H9 (cell line): ENCODE measurements around the gene TMEM63A. TPM values are rescaled to one million over a fixed set of nuclear protein-coding genes. Genes with fewer than 3 reads are reported as not detected.

ENCODE experiments used
- DNase-seq: peaks from one replicate; pipeline ENCODE4 v3.0.0-alpha.2; 2017
- H2AFZ ChIP-seq: one replicate; pipeline ENCODE4 v1.6.1; 2013; ENCODE audit warnings: mild to moderate bottlenecking, low read length, control low read depth, moderate library complexity
- H2AK5ac ChIP-seq: 2 replicates; pipeline ENCODE4 v1.6.1; 2013; ENCODE audit warnings: low read length, control low read depth, mixed read lengths; ENCODE audit not compliant: insufficient read length
- H2BK120ac ChIP-seq: one replicate; pipeline ENCODE4 v1.6.1; 2013; ENCODE audit warnings: low read depth, mild to moderate bottlenecking, low read length, control low read depth, inconsistent platforms; ENCODE audit not compliant: poor library complexity, severe bottlenecking
- H2BK12ac ChIP-seq: 2 replicates; pipeline ENCODE4 v1.6.1; 2013; ENCODE audit warnings: low read length, control low read depth, mixed read lengths, low read depth; ENCODE audit not compliant: insufficient read length
- H2BK15ac ChIP-seq: 2 replicates; pipeline ENCODE4 v1.6.1; 2013; ENCODE audit warnings: low read depth, low read length, control low read depth
- H2BK20ac ChIP-seq: one replicate; pipeline ENCODE4 v1.6.1; 2013; ENCODE audit warnings: low read depth, mild to moderate bottlenecking, low read length, control low read depth, inconsistent platforms; ENCODE audit not compliant: poor library complexity, severe bottlenecking
- H2BK5ac ChIP-seq: 2 replicates; pipeline ENCODE4 v1.6.1; 2013; ENCODE audit warnings: low read length, control low read depth, mixed read lengths; ENCODE audit not compliant: insufficient read length
- H3K14ac ChIP-seq: 2 replicates; pipeline ENCODE4 v1.6.1; 2013; ENCODE audit warnings: low read length, control low read depth; ENCODE audit not compliant: insufficient read depth
- H3K18ac ChIP-seq: 2 replicates; pipeline ENCODE4 v1.6.1; 2013; ENCODE audit warnings: low read depth, mild to moderate bottlenecking, mixed read lengths, low read length, control low read depth; ENCODE audit not compliant: insufficient read length
- H3K23ac ChIP-seq: 2 replicates; pipeline ENCODE4 v1.6.1; 2013; ENCODE audit warnings: low read length, control low read depth, mixed read lengths, low read depth; ENCODE audit not compliant: insufficient read length
- H3K23me2 ChIP-seq: 2 replicates; pipeline ENCODE4 v1.6.1; 2013; ENCODE audit warnings: low read depth, mild to moderate bottlenecking, mixed read lengths, low read length, control low read depth; ENCODE audit not compliant: insufficient read length, poor library complexity, severe bottlenecking
- H3K27ac ChIP-seq: 2 replicates; pipeline ENCODE4 v1.5.1; 2013; ENCODE audit warnings: low read length, control low read depth, mixed read lengths, low read depth; ENCODE audit not compliant: insufficient read length
- H3K27me3 ChIP-seq: 2 replicates; pipeline ENCODE4 v1.6.1; 2013; ENCODE audit warnings: low read length, control low read depth, inconsistent platforms; ENCODE audit not compliant: insufficient read depth
- H3K4ac ChIP-seq: 2 replicates; pipeline ENCODE4 v1.6.1; 2013; ENCODE audit warnings: low read depth, mild to moderate bottlenecking, control low read depth, inconsistent platforms, low read length, moderate library complexity
- H3K4me1 ChIP-seq: 2 replicates; pipeline ENCODE4 v1.6.1; 2013; ENCODE audit warnings: low read length, control low read depth, inconsistent platforms; ENCODE audit not compliant: insufficient read depth
- H3K4me2 ChIP-seq: 2 replicates; pipeline ENCODE4 v1.6.1; 2013; ENCODE audit warnings: low read length, control low read depth, mixed read lengths; ENCODE audit not compliant: insufficient read length, insufficient read depth
- H3K56ac ChIP-seq: 2 replicates; pipeline ENCODE4 v1.6.1; 2013; ENCODE audit warnings: low read depth, mild to moderate bottlenecking, mixed read lengths, low read length, control low read depth; ENCODE audit not compliant: insufficient read length
- H3K79me1 ChIP-seq: 2 replicates; pipeline ENCODE4 v1.6.1; 2013; ENCODE audit warnings: low read depth, mild to moderate bottlenecking, moderate library complexity, low read length, control low read depth, inconsistent platforms; ENCODE audit not compliant: insufficient read depth, poor library complexity, severe bottlenecking
- H3K79me2 ChIP-seq: 2 replicates; pipeline ENCODE4 v1.6.1; 2013; ENCODE audit warnings: low read length, control low read depth, inconsistent platforms; ENCODE audit not compliant: insufficient read depth
- H3K9ac ChIP-seq: 2 replicates; pipeline ENCODE4 v1.6.1; 2013; ENCODE audit warnings: low read length, control low read depth, mixed read lengths; ENCODE audit not compliant: insufficient read length; ENCODE audit errors: extremely low read depth
- H3K9me3 ChIP-seq: one replicate; pipeline ENCODE4 v1.6.1; 2013; ENCODE audit warnings: low read depth, low read length, inconsistent platforms; ENCODE audit not compliant: control insufficient read depth
- H3T11ph ChIP-seq: one replicate; pipeline ENCODE4 v1.6.1; 2013; ENCODE audit warnings: mild to moderate bottlenecking, low read length, control low read depth, inconsistent platforms
- H4K20me1 ChIP-seq: one replicate; pipeline ENCODE4 v1.6.1; 2013; ENCODE audit not compliant: control insufficient read depth, insufficient read length, insufficient read depth
- H4K5ac ChIP-seq: 2 replicates; pipeline ENCODE4 v1.6.1; 2013; ENCODE audit warnings: low read depth, mild to moderate bottlenecking, mixed read lengths, low read length, control low read depth; ENCODE audit not compliant: insufficient read length
- H4K8ac ChIP-seq: replicated peaks from 2 replicates; pipeline ENCODE4 v1.6.1; 2013; ENCODE audit warnings: low read length, control low read depth, mixed read lengths, low read depth; ENCODE audit not compliant: insufficient read length
- H4K91ac ChIP-seq: 2 replicates; pipeline ENCODE4 v1.6.1; 2013; ENCODE audit warnings: low read depth, mild to moderate bottlenecking, moderate library complexity, mixed read lengths, low read length, control low read depth; ENCODE audit not compliant: insufficient read length
- H3K27ac Mint-ChIP-seq, 3 experiments: 2 replicates in 2 of 3; 3 replicates in 1 of 3; pipeline ENCODE4 v1.8.0; 2020 to 2021; ENCODE audit warnings: mixed read lengths in 3 of 3, mild to moderate bottlenecking in 1 of 3, moderate library complexity in 1 of 3
- H3K27me3 Mint-ChIP-seq: 2 replicates; pipeline ENCODE4 v1.8.0; 2021; ENCODE audit warnings: low read depth, mild to moderate bottlenecking, moderate library complexity, mixed read lengths
- H3K36me3 Mint-ChIP-seq, 3 experiments: 2 replicates in 2 of 3; 3 replicates in 1 of 3; pipeline ENCODE4 v1.8.0; 2020 to 2021; ENCODE audit warnings: low read depth in 3 of 3, mixed read lengths in 3 of 3; ENCODE audit not compliant: insufficient read depth in 1 of 3
- H3K4me1 Mint-ChIP-seq, 2 experiments: 2 replicates each; pipeline ENCODE4 v1.8.0; 2020; ENCODE audit warnings: mixed read lengths in 2 of 2
- H3K4me3 Mint-ChIP-seq, 2 experiments: 2 replicates in 1 of 2; 3 replicates in 1 of 2; pipeline ENCODE4 v1.8.0; 2020 to 2021; ENCODE audit warnings: mild to moderate bottlenecking in 2 of 2, mixed read lengths in 2 of 2, moderate library complexity in 1 of 2
- H3K9me3 Mint-ChIP-seq, 2 experiments: 2 replicates in 1 of 2; 3 replicates in 1 of 2; pipeline ENCODE4 v1.8.0; 2020; ENCODE audit warnings: mild to moderate bottlenecking in 2 of 2, mixed read lengths in 2 of 2, moderate library complexity in 1 of 2
- WGBS: extraction: QIAGEN DNeasy Blood & Tissue Kit; methylation state at CpG from one replicate; pipeline ENCODE4 v1.1.7; 2013; ENCODE audit warnings: missing lambda C conversion rate, low lambda C conversion rate, mixed read lengths; ENCODE audit not compliant: insufficient read length; ENCODE audit errors: extremely low coverage; 5-methylcytosine and 5-hydroxymethylcytosine counted together
- total RNA-seq: library from RNA; stranded (reverse); gene quantifications from 2 replicates; pipeline ENCODE4 v1.2.1, GENCODE V29; 2021
- TF ChIP-seq, protein P1 (sequence below): fragments of 200-600 bp; sonication (generic); conservative IDR thresholded peaks from 3 replicates; pipeline ENCODE4 v1.8.0; 2021; ENCODE audit warnings: antibody characterized with exemption, mild to moderate bottlenecking

TMEM63A gene
- total RNA-seq, 1 experiment from 2014 or later: 75.7 TPM

DNA sequence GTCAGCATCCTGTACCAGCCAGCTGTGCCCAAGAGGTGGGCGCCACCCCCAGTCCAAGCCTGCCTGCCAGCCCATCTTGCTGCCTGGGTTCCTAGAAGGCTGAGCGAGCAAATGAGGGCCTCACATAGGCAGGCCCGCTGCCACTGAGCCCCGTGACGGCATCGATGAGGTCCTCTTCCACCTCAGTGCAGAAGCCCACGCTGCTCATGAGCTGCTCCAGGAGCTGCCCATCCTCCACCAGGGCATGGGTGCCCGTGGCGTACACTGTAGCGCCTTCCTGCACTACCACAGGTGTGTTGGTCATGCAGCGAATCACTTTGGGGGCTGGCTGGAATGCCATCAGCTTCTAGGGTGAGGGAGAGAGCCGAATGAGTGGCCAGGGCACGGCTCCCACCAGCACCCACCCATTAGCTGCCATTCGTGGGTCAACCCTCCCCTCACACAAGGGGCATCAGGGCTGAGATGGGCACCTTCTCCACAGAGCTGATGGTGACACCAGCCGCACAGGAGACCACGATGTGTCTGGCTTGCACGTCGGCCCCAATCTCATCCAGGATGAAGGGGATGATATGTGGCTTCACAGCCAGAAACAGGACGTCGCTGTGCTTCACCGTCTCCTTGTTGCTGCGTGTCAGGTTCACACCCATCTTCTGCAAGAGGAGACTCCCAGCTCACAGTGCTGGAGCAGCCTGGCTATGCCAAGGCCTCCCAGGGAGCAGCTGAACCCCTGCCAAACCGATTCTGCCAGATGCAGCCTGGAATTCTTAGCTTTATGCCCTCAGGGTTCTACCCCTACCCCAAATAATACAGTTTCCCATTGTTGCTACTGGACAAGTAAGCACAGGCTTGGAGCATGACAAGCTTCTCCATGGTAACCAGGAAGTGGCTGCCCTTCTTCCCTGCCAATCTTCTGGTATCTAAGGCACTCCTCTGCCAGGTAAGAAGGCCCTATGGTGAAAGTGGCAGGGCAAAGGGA is 39.8 kb upstream of the TMEM63A start:
- no CpG with 5 or more reads among the region's 23 CpGs for WGBS
- DNase-seq: no peak
- H2BK5ac ChIP-seq: no peak overlapping the region
- Mint-ChIP-seq H3K9me3 (no peaks in the 10 kb centered on the region), H3K27me3 (no peaks in the 10 kb centered on the region), H3K4me3 (peak overlapping the region; percentile 96 to 98; a peak in 3 of 5 replicates), H3K36me3 (peaks cover 46 to 62% (median 55%) of the 10 kb centered on the region in 3 experiments; a peak in 6 of 7 replicates), H3K27ac (no peak overlapping the region), H3K4me1 (peaks cover 12 to 19% of the 10 kb centered on the region in 2 experiments)
- H3K23me2 ChIP-seq: peaks cover 4% of the 10 kb centered on the region
- no peak overlapping the region for H3T11ph ChIP-seq
- H3K56ac ChIP-seq: no peak overlapping the region
- peaks cover 5% of the 10 kb centered on the region; the same call in 1 of the 2 replicates for H3K79me2 ChIP-seq
- H3K4ac ChIP-seq: no peak overlapping the region
- no peaks in the 10 kb centered on the region for H3K4me1 ChIP-seq
- H2AK5ac ChIP-seq: no peak overlapping the region
- H3K23ac ChIP-seq: no peak overlapping the region
- no peak overlapping the region for H2BK15ac ChIP-seq
- peak overlapping the region; percentile 15 for H3K9ac ChIP-seq
- H3K14ac ChIP-seq: no peak overlapping the region
- no peak overlapping the region for H4K91ac ChIP-seq
- H4K8ac ChIP-seq: no peak overlapping the region
- no peak overlapping the region for H2BK12ac ChIP-seq
- no peaks in the 10 kb centered on the region for H3K9me3 ChIP-seq
- H3K27ac ChIP-seq: no peak overlapping the region
- TF ChIP-seq, protein P1, sequence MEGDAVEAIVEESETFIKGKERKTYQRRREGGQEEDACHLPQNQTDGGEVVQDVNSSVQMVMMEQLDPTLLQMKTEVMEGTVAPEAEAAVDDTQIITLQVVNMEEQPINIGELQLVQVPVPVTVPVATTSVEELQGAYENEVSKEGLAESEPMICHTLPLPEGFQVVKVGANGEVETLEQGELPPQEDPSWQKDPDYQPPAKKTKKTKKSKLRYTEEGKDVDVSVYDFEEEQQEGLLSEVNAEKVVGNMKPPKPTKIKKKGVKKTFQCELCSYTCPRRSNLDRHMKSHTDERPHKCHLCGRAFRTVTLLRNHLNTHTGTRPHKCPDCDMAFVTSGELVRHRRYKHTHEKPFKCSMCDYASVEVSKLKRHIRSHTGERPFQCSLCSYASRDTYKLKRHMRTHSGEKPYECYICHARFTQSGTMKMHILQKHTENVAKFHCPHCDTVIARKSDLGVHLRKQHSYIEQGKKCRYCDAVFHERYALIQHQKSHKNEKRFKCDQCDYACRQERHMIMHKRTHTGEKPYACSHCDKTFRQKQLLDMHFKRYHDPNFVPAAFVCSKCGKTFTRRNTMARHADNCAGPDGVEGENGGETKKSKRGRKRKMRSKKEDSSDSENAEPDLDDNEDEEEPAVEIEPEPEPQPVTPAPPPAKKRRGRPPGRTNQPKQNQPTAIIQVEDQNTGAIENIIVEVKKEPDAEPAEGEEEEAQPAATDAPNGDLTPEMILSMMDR: no peak
- H3K4me2 ChIP-seq: peak overlapping the region; percentile 79
- peaks cover 3% of the 10 kb centered on the region for H4K20me1 ChIP-seq
- no peak overlapping the region for H4K5ac ChIP-seq
- no peaks in the 10 kb centered on the region for H3K27me3 ChIP-seq
- H2AFZ ChIP-seq: no peak overlapping the region
- no peaks in the 10 kb centered on the region for H3K79me1 ChIP-seq
- no peak overlapping the region for H3K18ac ChIP-seq
- H2BK20ac ChIP-seq: no peak overlapping the region
- no peak overlapping the region for H2BK120ac ChIP-seq
